Heart right ventricle (tissue), 16 donors: ENCODE measurements around the gene GALNT8. TPM values are rescaled to one million over a fixed set of nuclear protein-coding genes. Genes with fewer than 3 reads are reported as not detected.

Source experiments
- ATAC-seq, 8 donors: fragments of 200-7000 bp; cut with Tn5 transposase; one replicate each; pipeline ENCODE4 v1.9.1; 2020; ENCODE audit warnings: mild to moderate bottlenecking in 8 of 8, moderate library complexity in 8 of 8, moderate number of reproducible peaks in 1 of 8
- DNase-seq, 2 donors: peaks; one replicate each; pipeline ENCODE4 v3.0.0-alpha.2; 2020
- H3K27ac ChIP-seq, 10 donors: fragments of 200-600 bp; sonication (generic) in 2 of 10; one replicate each; pipeline versions ENCODE4 v1.5.0 to v1.8.0; 2020 to 2022; ENCODE audit warnings: mild to moderate bottlenecking in 3 of 10
- H3K27me3 ChIP-seq, 7 donors: fragments of 200-600 bp; one replicate each; pipeline ENCODE4 v1.8.0; 2021 to 2022; ENCODE audit warnings: mild to moderate bottlenecking in 2 of 7
- H3K36me3 ChIP-seq, 9 donors: fragments of 200-600 bp; sonication (generic) in 1 of 9; one replicate each; pipeline versions ENCODE4 v1.5.0 to v1.8.0; 2020 to 2022; ENCODE audit warnings: mild to moderate bottlenecking in 2 of 9
- H3K4me1 ChIP-seq, 9 donors: fragments of 200-600 bp; sonication (generic) in 1 of 9; one replicate each; pipeline versions ENCODE4 v1.5.0 to v1.8.0; 2020 to 2022; ENCODE audit warnings: mild to moderate bottlenecking in 4 of 9
- H3K4me3 ChIP-seq, 10 donors: fragments of 200-600 bp; sonication (generic) in 2 of 10; one replicate each; pipeline versions ENCODE4 v1.5.0 to v1.8.0; 2020 to 2022; ENCODE audit warnings: mild to moderate bottlenecking in 7 of 10, moderate library complexity in 2 of 10
- H3K9me3 ChIP-seq, 11 donors: fragments of 200-600 bp in 10 of 11; sonication (generic) in 2 of 11; one replicate each; pipeline versions ENCODE4 v1.5.0 to v1.8.0; 2013 to 2022; ENCODE audit warnings: mild to moderate bottlenecking in 2 of 11, control low read depth in 1 of 11, moderate library complexity in 1 of 11
- WGBS, 2 donors: extraction: QIAGEN DNeasy Blood & Tissue Kit; methylation state at CpG; one replicate each; pipeline ENCODE4 v1.1.7; 2013; ENCODE audit warnings: inconsistent platforms in 1 of 2; 5-methylcytosine and 5-hydroxymethylcytosine counted together
- intact Hi-C, 10 donors: fragments of 100-400 bp; cut with DNase I; formaldehyde crosslinking; loops; one replicate each; pipeline versions ENCODE4 v1.11.1 to v1.14.2; 2022
- polyA plus RNA-seq, 2 donors: library from polyadenylated mRNA; stranded (reverse); fragments of 200-250 nt; gene quantifications; one replicate each; pipeline ENCODE4 v1.2.3, GENCODE V29; 2013
- total RNA-seq, 10 donors: library from RNA; stranded (reverse); fragmentation: NEBNext Ultra II Directional in 3 of 10; extraction: Animal tissue kit (Norgen Biotek cat#: 25700) in 3 of 10; gene quantifications; one replicate each; pipeline versions ENCODE4 v1.2.1 to v1.2.4, GENCODE V29; 2021 to 2023
- TF ChIP-seq, protein P1 (sequence below), 9 donors: fragments of 200-600 bp; sonication (generic) in 2 of 9; IDR thresholded peaks; one replicate each; pipeline versions ENCODE4 v1.5.0 to v1.8.0; 2021 to 2022; ENCODE audit warnings: antibody characterized with exemption in 9 of 9, mild to moderate bottlenecking in 5 of 9, moderate library complexity in 1 of 9
- donor health status: Arrhythmogenic right ventricular cardiomyopathy.
- donor health status: ischemic (EF 13 %, LVEDD 7.1; RV severe dilation, severe dysfunction).
- donor health status: healthy with polysubstance abuse.
- donor health status: DM: no; HTN: yes; CAD: no.
- donor health status: DM: no; HTN: no; CAD: no.
- donor health status: ischemic (EF 25% LVEDD 6.9; RV normal size, moderate dysfunction).
- donor health status: ischemic (EF 25% LVEDD 5.7; RV mildly dilated, moderate dysfunction).
- donor health status: healthy.
- donor health status: DM: yes; HTN: yes; CAD: no.
- donor health status: Ischemic cardiomyopathy.
- donor health status: ischemic (EF 35%, LVEDD 5.7; RV mildly dilated, moderate dysfunction).
- donor health status: nonischemic (EF 11% LVEDD 7.7; RV severe dilation, severe dysfunction).
- donor health status: DM: yes; HTN: yes; CAD: no.
- donor health status: PGD.
- donor health status: ischemic (EF 29% LVEDD 5.4; RV normal size, mild dysfunction).
- donor health status: nonischemic (EF 23%, LVEDD 6.1; RV moderate dilation, normal function).

The GALNT8 gene
- total and polyA plus RNA-seq, 12 donors = 0.42 to 5.7 (median 1.5) TPM

DNA sequence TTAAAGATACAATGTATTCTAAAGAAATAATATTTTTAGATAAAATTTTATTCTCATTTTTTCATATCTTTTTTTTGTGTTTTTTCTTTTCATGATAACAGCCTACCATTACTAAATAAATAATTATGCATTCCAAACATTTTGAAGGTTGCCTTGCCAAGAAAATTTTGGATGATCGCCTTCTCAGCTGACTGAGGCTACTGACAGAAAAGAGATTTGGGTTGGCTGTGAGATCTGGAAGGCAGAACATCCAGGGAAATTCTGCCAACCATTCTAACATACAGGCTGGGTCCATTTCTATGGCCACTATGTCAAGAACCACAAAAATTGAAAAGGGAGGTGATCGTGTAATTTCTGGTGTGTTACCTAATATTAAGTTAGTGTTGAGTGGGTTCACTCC, 48.1 kb downstream of the GALNT8 start:
- H3K4me1 ChIP-seq = peaks cover 0 to 45% (median 9%) of the 10 kb centered on the region in 9 donors
- no peaks in the 10 kb centered on the region for H3K36me3 ChIP-seq
- ATAC-seq = peak in 3 of 8 donors; percentile 35 to 43 (median 39)
- no peaks in the 10 kb centered on the region for H3K9me3 ChIP-seq
- intact Hi-C loops = no loop called here
- H3K4me3 ChIP-seq = no peak overlapping the region
- H3K27me3 ChIP-seq = no peaks in the 10 kb centered on the region
- 31 to 33% methylated on average over 2 of the region's 2 CpGs for WGBS, 2 donors
- peak overlapping the region in 1 of 10 donors; percentile 55 for H3K27ac ChIP-seq
- DNase-seq = no peak
- TF ChIP-seq, protein P1, sequence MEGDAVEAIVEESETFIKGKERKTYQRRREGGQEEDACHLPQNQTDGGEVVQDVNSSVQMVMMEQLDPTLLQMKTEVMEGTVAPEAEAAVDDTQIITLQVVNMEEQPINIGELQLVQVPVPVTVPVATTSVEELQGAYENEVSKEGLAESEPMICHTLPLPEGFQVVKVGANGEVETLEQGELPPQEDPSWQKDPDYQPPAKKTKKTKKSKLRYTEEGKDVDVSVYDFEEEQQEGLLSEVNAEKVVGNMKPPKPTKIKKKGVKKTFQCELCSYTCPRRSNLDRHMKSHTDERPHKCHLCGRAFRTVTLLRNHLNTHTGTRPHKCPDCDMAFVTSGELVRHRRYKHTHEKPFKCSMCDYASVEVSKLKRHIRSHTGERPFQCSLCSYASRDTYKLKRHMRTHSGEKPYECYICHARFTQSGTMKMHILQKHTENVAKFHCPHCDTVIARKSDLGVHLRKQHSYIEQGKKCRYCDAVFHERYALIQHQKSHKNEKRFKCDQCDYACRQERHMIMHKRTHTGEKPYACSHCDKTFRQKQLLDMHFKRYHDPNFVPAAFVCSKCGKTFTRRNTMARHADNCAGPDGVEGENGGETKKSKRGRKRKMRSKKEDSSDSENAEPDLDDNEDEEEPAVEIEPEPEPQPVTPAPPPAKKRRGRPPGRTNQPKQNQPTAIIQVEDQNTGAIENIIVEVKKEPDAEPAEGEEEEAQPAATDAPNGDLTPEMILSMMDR (IDR thresholded peaks at IDR 0.05) = no peak

DNA sequence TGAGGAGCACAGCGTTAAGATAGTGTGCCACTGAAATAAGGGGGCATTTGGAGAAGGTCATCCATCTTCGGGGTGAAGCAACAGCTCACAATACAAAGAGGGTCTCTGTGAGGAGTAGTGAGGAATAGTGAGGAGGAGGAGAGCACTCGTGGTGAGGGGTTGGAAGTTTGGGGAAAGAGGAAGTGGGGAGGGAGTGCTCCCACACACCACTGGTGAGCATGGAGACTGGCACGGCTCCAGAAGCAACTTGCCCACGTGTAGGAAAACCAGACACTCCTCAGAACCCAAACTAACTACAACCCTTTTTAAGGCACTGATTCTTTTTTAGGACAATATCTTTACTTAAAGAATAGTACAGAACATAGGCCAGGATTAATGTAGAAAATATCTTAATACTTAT, 48.9 kb downstream of the GALNT8 start:
- Histone ChIP-seq H3K27me3 (no peaks in the 10 kb centered on the region), H3K27ac (no peak overlapping the region), H3K4me3 (no peak overlapping the region), H3K4me1 (peaks cover 0 to 45% (median 9%) of the 10 kb centered on the region in 9 donors), H3K9me3 (peaks cover 0 to 2% (median 0%) of the 10 kb centered on the region in 11 donors), H3K36me3 (no peaks in the 10 kb centered on the region)
- DNase-seq (no peak), ATAC-seq (no peak)
- 53 to 61% methylated on average over 5 of the region's 5 CpGs for WGBS, 2 donors
- TF ChIP-seq, protein P1 (IDR thresholded peaks at IDR 0.05) = no peak
- intact Hi-C loops = no loop called here

DNA sequence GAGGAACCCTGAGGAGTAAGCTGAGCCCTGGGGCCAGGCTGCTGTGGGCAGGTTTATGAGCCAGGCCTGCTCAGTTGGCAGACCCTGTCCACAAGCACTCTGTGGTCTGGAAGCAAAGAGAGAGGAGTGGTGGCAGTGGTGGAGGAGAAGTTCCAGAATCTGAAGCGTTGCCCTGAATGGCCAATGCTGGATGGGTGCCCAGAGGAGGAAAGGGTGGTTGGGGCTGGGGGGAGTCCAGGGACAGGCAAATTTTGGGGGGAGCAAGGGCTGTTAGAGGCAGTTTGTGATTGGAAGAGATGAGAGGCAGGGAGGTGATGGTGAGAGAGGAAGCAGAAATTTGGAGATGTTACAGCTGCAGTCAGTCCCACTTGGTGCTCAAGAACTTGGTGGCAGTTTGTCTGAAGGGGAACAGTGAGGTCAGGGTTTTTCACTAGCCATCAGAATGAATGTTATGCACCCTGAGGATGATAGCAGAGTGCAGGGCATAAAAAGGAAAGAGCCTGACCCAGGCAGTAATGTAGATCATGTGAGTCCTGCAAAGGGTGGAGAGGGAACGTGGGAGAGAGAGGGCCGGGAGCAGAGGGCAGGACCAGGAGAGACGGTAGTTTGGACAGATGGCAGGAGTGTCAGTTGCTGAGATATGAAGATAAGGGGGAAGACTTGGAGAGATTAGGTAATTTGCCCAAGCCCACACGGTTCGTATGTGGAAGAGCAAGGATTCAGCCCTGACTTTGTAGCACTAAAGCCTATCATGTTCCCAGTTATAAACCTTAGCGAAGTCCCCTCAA, 51.2 kb downstream of the GALNT8 start:
- peak in 1 of 2 donors; percentile 20 for DNase-seq
- WGBS, 2 donors = 45 to 71% methylated on average over 7 of the region's 7 CpGs
- ATAC-seq = peak in 7 of 8 donors; percentile 27 to 64 (median 46)
- Histone ChIP-seq H3K27ac (peak overlapping the region in 3 of 10 donors; percentile 5 to 35 (median 15)), H3K36me3 (no peaks in the 10 kb centered on the region), H3K9me3 (peaks cover 0 to 4% (median 0%) of the 10 kb centered on the region in 11 donors), H3K27me3 (no peaks in the 10 kb centered on the region), H3K4me3 (no peak overlapping the region), H3K4me1 (peaks cover 0 to 29% (median 9%) of the 10 kb centered on the region in 9 donors)
- intact Hi-C loops = no loop called here
- TF ChIP-seq, protein P1 (IDR thresholded peaks at IDR 0.05) = no peak

DNA sequence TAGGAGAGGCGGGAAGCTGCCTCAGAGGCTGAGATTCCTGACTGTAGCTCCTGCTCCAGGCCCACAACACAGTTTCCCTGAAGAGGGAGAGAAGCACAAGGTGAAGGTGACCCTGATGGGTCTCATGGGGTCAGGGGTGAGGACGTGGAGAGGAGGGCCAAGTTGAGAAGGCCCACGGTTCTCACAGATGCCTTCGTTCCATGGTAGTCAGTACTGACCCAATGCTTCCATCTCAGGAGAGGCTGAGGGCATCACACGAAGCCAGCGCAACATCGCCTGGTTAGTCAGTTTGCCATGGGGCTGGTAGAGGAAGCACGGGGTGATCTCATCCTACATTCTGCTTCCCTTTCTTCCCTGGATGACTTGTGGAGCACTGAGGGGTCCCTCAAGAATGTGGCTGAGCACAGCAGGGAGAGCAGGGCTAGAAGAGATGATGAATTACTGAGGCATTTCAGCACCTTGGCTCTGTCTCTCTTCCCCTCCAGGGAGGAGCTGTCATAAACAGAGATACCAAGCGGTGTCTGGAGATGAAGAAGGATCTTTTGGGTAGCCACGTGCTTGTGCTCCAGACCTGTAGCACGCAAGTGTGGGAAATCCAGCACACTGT, 51.9 kb downstream of the GALNT8 start:
- Histone ChIP-seq H3K27me3 (no peaks in the 10 kb centered on the region), H3K36me3 (no peaks in the 10 kb centered on the region), H3K27ac (peak overlapping the region in 2 of 10 donors; percentile 5 to 35), H3K9me3 (peaks cover 0 to 4% (median 0%) of the 10 kb centered on the region in 11 donors), H3K4me1 (peaks cover 0 to 22% (median 9%) of the 10 kb centered on the region in 9 donors), H3K4me3 (no peak overlapping the region)
- intact Hi-C loops = no loop called here
- 73 to 83% methylated on average over 11 of the region's 11 CpGs for WGBS, 2 donors
- ATAC-seq (peak in 1 of 8 donors; percentile 17), DNase-seq (no peak)
- TF ChIP-seq, protein P1 (IDR thresholded peaks at IDR 0.05) = no peak
